Gastrocnemius medialis (tissue), 4 donors: ENCODE measurements around the gene STOX2.

ENCODE experiments used
- CTCF ChIP-seq, 5 experiments: fragments of 450-650 bp in 3 of 5; fragments of 200-600 bp in 2 of 5; sonication (generic) in 2 of 5; IDR thresholded peaks in 4 of 5; conservative IDR thresholded peaks in 1 of 5; 1 replicate in 4 of 5; 2 replicates in 1 of 5; pipeline ENCODE4 v1.5.1; 2016 to 2019; ENCODE audit warnings: antibody characterized with exemption in 5 of 5, mild to moderate bottlenecking in 3 of 5, moderate library complexity in 3 of 5
- POLR2A ChIP-seq, 2 donors: fragments of 450-650 bp; IDR thresholded peaks; one replicate each; pipeline ENCODE4 v1.6.1; 2017; ENCODE audit warnings: antibody characterized with exemption in 2 of 2, mild to moderate bottlenecking in 2 of 2, moderate library complexity in 2 of 2

DNA sequence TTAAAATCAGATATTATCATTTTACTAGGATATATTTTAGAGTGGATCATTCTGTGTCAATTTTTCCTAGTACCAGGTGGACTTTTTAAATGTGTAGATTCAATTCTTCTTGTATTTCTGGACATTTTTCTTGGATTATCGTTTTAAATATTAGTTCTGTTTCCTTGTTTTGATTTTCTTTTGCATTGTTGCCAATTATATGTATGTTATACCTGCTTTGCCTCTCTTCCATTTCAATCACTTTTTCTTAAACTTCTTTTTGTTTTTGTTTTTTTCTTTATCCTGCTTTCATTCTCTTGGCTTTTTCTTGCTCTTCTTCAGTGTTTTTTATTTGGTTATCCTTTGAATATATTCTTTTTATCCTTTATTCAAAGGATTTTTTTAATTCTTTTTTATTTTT is 141.0 kb downstream of the STOX2 start:
- TF ChIP-seq CTCF (IDR thresholded peaks at IDR 0.05 in 4 of 5, conservative IDR thresholded peaks at IDR 0.05 in 1 of 5) (no peak), POLR2A (IDR thresholded peaks at IDR 0.05) (no peak)
